ENCODE measurements around the gene SNTB2. TPM values are rescaled to one million over a fixed set of nuclear protein-coding genes. Genes with fewer than 3 reads are reported as not detected.

Gene SNTB2
- total RNA-seq, 4 donors from 2014 or later = 14.5 to 140 (median 28.7) TPM

DNA sequence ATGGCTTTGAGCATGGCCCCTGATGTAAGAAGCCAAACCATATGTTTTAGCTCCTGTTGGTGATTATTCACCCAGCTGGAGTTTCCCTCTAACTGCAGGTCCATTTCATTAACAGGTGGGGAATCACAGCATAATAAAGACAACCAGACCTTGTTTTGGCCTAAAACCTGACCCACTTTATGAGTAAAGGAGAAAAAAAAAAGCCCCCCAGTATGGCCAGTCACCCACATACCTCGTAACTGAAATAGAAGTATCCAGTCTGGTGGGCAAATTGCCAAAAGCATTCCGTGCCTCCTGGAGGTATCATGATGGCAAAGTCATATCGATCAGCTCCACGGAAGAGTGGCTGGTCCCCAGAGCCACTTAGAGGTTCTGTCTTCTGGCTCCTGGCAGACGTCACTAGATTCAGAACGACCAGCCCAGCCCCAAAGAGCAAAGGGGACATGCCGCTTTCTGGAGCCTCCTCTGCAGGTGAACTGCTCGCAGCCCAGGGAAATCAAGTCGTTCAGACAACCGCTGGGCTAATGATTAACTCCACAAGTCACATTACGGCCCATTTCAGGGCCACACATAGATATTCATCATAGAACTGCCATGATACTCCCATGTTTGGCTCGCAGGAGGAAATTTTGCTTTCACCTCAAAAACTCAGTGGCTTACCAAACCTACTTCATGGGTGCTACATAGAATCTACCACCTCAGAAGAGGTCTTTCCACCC lies 164.5 kb downstream of the SNTB2 start, which contains the start of gene TMED6:
TMED6 (minus strand) TSS at position 478 of the 719 bp plus-strand sequence; CDS start at position 445, 33 bp downstream.
- Histone ChIP-seq H3K4me1 (peaks cover 0 to 6% (median 0%) of the 10 kb centered on the region in 4 donors), H3K27me3 (no peaks in the 10 kb centered on the region), H3K9me3 (no peaks in the 10 kb centered on the region), H3K36me3 (peaks cover 0 to 31% (median 0%) of the 10 kb centered on the region in 3 donors), H3K4me3 (peak within 1 kb of the TSS in 2 of 4 donors; percentile 33 to 44), H3K27ac (peak within 1 kb of the TSS in 2 of 4 donors; percentile 44 to 52)
- peak in 1 of 2 donors; percentile 11 for TF ChIP-seq POLR2A (IDR thresholded peaks at IDR 0.05)
- TF ChIP-seq CTCF (IDR thresholded peaks at IDR 0.05) = no peak
- DNase-seq = peak in 2 of 3 donors; percentile 71 to 79

Small RNA genes lying within 50 kb of the gene (small RNA-seq; reads per million reads assigned to genes)
- gene RF00019 (0 reads per million in 2 donors), gene RNU6-22P (0 reads per million in 2 donors)

Other genes starting within 250 kb of the SNTB2 start
- gene HAS3, start 81.5 kb upstream of the SNTB2 start, total RNA-seq = 1 to 10 TPM; 1.1 to 2.5 (median 1.2) TPM
- 10 to 100 TPM; 53.9 to 68.7 (median 60.2) TPM for gene CHTF8, start 54.6 kb upstream of the SNTB2 start, total RNA-seq
- gene UTP4, start 54.5 kb upstream of the SNTB2 start, total RNA-seq = 10 to 100 TPM in 3 of 4 donors, 1 to 10 TPM in 1; 8.9 to 19.4 (median 13.1) TPM
- 10 to 100 TPM; 37.1 to 63.1 (median 47.8) TPM for gene VPS4A, start 124.2 kb downstream of the SNTB2 start, total RNA-seq
- 10 to 100 TPM; 17.7 to 23.3 (median 18.9) TPM for gene PDF, start 143.4 kb downstream of the SNTB2 start, total RNA-seq
- 10 to 100 TPM; 57.3 to 79.5 (median 77.0) TPM for gene COG8, start 152.4 kb downstream of the SNTB2 start, total RNA-seq
- 10 to 100 TPM in 2 of 4 donors, 1 to 10 TPM in 2; 6.9 to 20.6 (median 10.5) TPM for gene NIP7, start 152.6 kb downstream of the SNTB2 start, total RNA-seq
- 1 to 10 TPM; 4.3 to 9.9 (median 6.6) TPM for gene TMED6, start 164.6 kb downstream of the SNTB2 start, total RNA-seq
- gene TERF2, start 198.8 kb downstream of the SNTB2 start, total RNA-seq = 10 to 100 TPM; 17.0 to 47.4 (median 28.5) TPM
- 10 to 100 TPM; 62.7 to 95.7 (median 65.7) TPM for gene CYB5B, start 237.5 kb downstream of the SNTB2 start, total RNA-seq